GM21723 (cell line): ENCODE results near the gene RAMACL.

Source experiments
- ATAC-seq: cut with Tn5 transposase; IDR thresholded peaks from one replicate; pipeline ENCODE4 v1.9.1; 2021; ENCODE audit warnings: mild to moderate bottlenecking, moderate library complexity; ENCODE audit not compliant: unreplicated experiment

RAMACL gene

DNA sequence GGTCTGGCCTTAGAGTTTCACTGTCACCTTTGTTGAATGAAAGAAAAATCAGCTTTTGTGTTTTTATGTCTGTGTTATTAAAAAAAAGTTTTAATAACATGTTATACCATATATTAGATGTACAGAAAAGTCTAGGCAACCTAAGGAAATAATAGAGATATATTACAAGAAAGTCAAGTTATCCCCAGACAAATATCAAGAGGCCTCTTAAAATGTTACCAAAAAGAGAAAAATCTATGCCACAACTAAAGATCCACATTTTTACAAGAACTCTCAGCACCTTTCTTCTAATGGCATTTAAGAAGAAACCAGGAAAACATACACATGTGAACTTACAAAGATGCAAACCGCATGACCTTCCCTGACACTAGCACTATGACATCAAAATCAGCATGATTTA lies 26.8 kb downstream of the RAMACL start:
- ATAC-seq: no peak

DNA sequence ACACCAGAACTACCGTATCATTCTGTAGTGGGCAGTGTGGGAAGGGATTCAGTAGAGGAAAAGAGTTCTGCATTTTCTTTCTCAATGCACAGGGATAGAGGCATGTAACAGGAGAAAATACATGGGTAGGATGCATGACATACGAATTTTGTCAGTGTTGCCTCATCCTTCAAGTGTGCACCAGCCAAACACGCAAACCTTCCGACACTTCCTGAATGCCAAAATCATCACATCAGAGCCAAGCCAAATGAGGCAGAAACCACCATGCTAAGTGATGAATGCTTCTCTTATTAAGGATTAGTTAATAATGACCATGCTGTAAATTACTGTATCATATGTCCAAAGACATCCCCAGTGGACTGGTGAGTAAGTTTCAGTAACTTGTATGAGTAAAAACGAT lies 27.3 kb downstream of the RAMACL start:
- ATAC-seq: no peak

DNA sequence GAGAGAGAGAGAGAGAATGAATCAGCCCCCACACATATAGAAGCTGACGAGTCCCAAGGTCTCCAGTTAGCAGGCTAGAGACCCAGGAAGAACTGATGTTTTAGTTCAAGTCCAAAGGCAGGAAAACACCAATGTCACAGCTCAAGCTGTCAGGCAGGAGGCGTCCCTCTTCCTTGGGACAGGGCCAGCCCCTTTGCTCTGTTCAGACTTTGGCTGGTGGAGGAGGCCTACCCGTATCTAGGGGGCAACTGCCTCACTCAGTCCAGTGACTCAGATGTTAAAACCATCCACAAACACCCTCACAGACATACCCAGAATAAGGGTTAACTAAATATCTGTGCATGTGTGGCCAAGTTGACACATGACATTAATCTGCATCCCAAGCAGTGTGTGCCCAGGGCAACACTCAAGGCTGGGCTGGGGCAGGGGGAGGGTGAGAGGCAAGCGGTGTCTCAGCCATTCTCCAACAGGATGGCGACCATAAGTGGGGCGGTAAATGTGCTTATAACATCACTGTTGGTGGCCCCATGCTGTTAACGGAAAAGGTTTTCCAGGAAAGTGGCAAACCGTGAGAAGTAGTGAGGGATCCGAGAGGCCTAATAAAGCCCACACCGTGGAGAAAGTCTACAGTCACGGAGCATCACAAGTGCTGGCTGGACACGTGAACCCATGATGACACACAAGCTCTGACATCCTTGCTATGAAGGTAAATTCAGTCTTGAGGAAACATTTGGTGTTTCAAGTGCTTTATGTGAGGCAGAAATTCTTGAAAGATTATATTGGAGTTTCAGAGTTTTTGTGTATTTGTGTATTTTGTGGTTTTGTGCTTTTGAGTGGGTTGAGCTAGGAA lies 28.1 kb downstream of the RAMACL start:
- no peak for ATAC-seq

DNA sequence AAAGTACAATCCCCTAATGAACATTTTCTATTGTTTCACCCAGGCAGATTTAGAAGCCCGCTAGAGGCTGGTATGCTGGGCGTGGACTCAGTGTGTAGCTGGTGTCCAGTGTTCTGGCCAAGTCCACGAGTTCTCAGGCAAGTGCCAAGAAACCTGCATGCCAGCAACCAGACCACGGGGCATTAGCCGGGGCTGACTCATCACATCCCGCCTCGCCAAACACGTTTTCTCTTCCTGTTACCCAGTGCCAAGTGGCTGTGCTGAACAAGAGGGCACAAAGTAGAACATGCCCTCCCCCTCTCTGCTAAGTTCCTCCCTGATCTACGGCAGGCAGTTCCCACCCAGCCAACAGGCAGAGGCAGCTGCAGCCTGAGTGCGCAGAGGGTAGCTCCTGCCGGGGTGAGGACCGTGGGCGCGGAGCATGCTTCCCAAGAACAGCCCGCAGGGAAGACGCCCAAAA lies 29.6 kb downstream of the RAMACL start:
- no peak for ATAC-seq

DNA sequence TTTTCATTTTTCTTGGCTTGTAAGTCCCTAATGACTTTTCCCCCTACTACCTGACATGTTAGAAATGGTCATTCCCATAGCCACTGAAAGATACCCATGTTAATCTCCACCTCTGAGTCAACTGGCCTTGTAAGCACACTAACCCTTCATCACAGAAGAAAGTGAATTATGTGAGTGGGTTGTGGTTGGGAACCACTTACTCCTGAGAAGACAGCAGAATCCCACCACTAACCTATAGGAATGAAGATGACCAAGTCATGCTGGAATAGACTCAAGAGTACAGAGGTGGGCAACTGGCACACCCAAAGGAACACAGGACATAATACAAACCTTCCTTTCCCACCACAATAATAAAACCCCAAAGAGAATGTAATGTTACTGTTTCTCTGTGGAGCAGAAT lies 30.1 kb downstream of the RAMACL start:
- no peak for ATAC-seq

DNA sequence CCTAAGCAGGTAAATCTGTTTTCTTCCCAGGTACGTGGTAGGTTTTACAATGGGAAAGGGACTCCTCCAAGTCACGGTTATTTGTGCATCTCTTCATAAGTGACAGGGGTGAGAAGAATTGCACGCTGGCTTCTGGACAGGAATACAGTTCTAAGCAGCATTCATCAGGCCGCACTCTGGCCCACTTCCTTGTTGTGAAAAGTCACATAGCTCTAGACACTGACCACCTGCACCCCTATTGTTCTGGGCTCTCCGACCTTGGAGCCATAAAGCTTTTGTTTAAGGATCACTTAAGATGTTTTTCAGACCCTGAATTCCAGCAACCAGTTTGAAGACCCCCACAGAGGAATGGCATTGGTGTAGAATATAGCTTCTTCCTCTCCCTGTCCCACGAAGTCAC lies 31.4 kb downstream of the RAMACL start:
- ATAC-seq: no peak

DNA sequence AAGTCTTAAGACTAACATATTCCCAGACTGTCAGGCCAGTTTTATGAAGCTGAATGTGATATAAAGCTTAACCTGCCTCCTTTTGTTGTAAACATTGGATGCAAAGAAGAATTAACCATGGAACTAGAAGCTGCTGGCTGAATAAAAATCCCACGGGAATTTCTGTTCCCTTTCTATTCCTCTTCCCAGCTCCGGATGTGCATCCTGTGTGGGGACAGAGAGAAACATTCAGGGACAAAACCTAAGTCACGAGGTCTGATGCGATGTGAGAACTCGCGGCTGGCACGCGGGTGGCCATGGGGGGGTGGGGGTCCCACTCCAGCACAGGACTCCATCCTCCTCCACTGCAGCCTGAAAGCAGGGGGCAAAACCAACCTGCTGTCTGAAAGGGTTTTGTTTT lies 32.2 kb downstream of the RAMACL start:
- ATAC-seq: no peak

DNA sequence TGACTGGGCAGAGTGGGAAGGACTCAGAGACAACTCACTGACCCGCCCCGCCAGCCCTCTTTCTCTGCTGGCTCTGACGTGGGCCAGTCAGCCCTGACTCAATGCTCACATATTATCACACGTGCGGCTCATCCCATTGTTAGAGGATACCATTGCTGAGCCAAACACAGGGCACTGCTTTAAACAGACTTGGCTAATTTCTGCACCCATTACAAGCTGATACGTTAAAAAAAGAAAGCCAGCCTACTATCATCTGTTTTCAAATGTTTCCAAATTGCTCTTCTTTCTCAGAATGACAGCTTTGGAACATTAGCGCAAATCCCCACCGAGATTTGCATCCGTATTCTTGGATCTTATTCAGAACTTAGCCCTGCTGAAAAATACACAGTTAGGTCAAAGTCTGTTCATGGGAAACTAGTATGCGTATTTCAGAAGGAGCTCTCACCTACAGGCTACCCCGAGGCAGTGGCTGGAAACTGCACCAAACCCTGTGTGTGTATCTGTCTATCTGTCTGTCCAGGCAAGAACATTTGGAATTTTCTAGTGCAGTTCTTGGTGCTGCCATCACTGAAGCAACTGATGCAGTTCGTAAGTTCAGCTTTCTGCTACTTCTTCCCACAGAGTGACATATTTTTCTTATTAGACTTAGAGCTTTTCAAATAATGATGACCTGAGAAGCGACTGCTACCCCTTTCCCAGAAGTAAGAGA lies 32.8 kb downstream of the RAMACL start:
- no peak for ATAC-seq

- ATAC-seq: no peak
Measured at GRCh38 chr6:166552600-166552999, 33.9 kb downstream of the RAMACL start.

- ATAC-seq: no peak
Measured at GRCh38 chr6:166551754-166552495, 34.6 kb downstream of the RAMACL start.

GRCh38 chr6:166546653-166547052 lies 39.8 kb downstream of the RAMACL start:
- ATAC-seq: no peak

DNA sequence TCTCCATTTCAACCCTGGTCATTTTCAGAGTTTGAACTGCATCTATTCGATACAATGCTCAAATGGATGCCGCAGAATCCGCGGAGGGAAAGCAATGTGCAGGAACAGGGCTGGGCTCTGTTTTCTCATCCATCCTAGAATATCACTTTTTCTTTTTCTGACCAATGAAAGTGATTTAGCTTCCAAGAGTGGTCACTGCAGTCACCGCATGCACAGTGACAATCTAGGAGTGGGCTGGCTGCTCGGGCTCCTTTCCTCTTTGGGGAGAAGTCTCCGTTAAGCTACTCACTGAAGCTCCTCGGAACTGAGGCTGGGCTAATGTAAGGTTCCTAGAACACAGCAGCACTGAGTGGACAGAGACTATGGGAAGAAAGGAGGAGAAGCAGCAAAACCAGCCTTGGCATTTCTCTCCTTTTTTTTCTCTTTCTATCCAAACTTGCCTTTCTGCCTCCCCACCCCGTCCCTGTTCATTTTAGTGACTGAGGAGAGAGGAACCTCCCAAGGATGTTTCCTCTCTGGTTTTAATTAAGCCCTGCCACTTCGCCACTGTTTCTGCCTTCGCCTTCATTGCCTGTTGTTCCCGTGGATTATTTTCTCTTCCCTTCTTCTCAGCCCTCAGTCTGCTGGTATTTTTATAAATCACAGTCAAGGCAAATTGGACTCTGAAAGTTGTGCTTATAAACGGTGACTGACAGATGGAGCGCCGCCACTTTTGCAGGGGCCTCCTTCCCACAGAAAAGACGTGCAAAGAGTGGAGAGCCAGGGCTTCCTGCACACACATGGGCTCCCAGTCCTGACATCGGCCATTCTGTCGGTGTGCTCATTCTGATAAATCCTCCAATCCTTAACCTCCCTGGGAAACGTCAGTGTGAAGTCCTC lies 41.1 kb downstream of the RAMACL start:
- no peak for ATAC-seq

DNA sequence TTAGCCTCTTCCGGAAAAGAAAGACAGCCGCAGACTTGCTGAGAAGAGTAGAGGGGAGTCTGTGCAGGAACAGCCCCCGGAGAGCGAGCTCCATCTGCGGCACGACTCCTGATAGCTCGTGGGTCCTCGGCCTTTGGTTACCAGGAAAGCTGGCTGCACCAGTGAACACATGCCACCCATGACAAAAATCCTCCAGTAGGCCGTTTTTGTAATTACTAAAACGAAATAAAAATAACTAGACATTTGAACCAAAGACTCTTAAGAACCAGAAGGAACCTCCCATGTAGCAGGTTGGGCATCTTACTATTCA lies 42.2 kb downstream of the RAMACL start:
- no peak for ATAC-seq

GRCh38 chr6:166543603-166544295 lies 42.7 kb downstream of the RAMACL start:
- no peak for ATAC-seq

DNA sequence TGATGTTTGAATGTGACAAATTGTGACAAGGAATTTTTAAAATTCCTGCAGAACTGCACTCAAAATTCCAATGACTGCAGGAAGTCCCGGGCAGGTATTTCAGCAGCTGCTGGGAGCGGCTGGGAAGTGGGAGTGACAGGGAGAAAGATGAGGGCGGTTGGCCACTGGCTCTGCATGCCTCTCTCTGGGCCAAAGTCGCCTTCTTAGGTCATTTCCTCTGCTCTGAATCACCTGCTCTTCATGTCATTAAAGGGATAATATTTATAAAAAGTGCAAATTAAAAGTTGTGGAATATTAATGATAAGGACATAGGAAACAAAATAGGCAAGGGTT lies 43.9 kb downstream of the RAMACL start:
- ATAC-seq: no peak

DNA sequence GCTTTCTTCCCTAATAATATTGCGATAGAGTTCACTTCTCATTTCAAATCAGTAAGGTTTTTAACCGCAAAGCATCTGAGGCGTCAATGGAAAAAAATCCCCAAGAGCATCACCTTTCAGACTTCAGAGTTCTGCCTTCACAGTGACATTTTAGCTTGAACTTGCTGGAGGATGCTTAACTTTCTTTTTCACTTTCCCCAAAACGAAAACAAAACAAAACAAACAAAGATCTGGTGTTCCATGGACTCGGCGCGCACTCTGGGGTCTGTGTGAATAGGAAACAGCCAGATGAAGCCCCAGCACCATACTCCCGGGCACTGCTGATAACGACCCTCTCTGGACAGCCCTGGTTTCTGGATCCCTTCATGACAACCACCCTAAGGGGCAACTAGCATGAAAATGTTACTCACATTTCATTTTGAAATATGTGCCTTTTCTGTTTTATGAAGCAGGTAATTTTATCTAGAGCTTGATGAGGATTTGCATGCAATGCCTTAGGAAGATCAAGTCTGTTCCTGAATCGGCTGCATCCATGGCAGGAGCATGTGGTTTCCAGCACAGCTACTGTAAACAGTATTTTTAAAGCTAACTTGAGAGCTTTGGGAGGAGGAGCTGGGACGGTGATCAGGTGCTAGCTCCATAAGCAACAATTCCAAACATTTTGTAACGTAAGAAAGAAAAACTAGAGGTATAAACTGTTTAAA lies 44.5 kb downstream of the RAMACL start:
- ATAC-seq: no peak

GRCh38 chr6:166541366-166541765 lies 45.1 kb downstream of the RAMACL start:
- ATAC-seq: peak; percentile 17

- ATAC-seq: peak; percentile 97
Measured at GRCh38 chr6:166540631-166541331, 45.7 kb downstream of the RAMACL start.

- no peak for ATAC-seq
Measured at GRCh38 chr6:166539543-166539942, 46.9 kb downstream of the RAMACL start.
